GM12878 (cell line): Measurements from ENCODE around the gene SPTBN1. TPM values are rescaled to one million over a fixed set of nuclear protein-coding genes. Genes with fewer than 3 reads are reported as not detected.

Source experiments
- ATAC-seq: fragments of 200-7000 bp; cut with Tn5 transposase; 3 replicates; pipeline ENCODE4 v1.9.1; 2020; ENCODE audit warnings: mild to moderate bottlenecking, moderate library complexity
- BruUV-seq: library from RNA; stranded (reverse); fragments of 400-500 nt; replicated peaks from 2 replicates; lab custom pipeline; 2021; lab: Mats Ljungman, UMichigan
- CTCF ChIA-PET: fragments of 300-600 bp; sonication (Branson Sonifier 250); formaldehyde crosslinking; extraction: SDS; loops from one replicate; lab custom pipeline; 2021; ENCODE audit warnings: inconsistent platforms; lab: Yijun Ruan, JAX
- POLR2A ChIA-PET: fragments of 350-600 bp; formaldehyde crosslinking; extraction: SDS; loops from one replicate; lab custom pipeline; 2021; ENCODE audit warnings: inconsistent platforms; lab: Charles Lee
- RAD21 ChIA-PET: fragments of 300-600 bp; sonication (Branson Sonifier 250); formaldehyde crosslinking; loops from one replicate; lab custom pipeline; 2023; ENCODE audit warnings: antibody characterized with exemption; ENCODE audit not compliant: unreplicated experiment; lab: Charles Lee
- SMC1A ChIA-PET: fragments of 300-600 bp; sonication (Branson Sonifier 250); formaldehyde crosslinking; loops from one replicate; lab custom pipeline; 2023; ENCODE audit not compliant: unreplicated experiment, uncharacterized antibody; lab: Charles Lee
- DNase-seq: peaks from one replicate; pipeline ENCODE4 v3.0.0-alpha.2; 2011; ENCODE audit warnings: low read depth, low spot score
- FAIRE-seq: peaks from 3 replicates; lab custom pipeline; 2011; peaks lifted over from hg19 to GRCh38; lab: Jason Lieb, UNC
- H2AFZ ChIP-seq: 2 replicates; pipeline ENCODE4 v1.6.0; 2011; ENCODE audit warnings: low read depth, low read length, control low read depth; ENCODE audit not compliant: control insufficient read depth
- H3K27ac ChIP-seq: 2 replicates; pipeline ENCODE4 v1.5.1; 2011; ENCODE audit warnings: control low read depth; ENCODE audit not compliant: control insufficient read depth, insufficient read depth
- H3K27me3 ChIP-seq, 2 experiments: replicated peaks in 1 of 2; 2 replicates each; pipeline versions ENCODE4 v1.6.0 to v1.6.1; 2011; ENCODE audit warnings: low read length in 1 of 2; ENCODE audit not compliant: control insufficient read depth in 2 of 2, insufficient read depth in 2 of 2
- H3K36me3 ChIP-seq, 2 experiments: 2 replicates each; pipeline ENCODE4 v1.5.1; 2011; ENCODE audit warnings: low read length in 1 of 2; ENCODE audit not compliant: control insufficient read depth in 2 of 2, insufficient read depth in 2 of 2
- H3K4me1 ChIP-seq: 2 replicates; pipeline ENCODE4 v1.6.1; 2011; ENCODE audit warnings: mild to moderate bottlenecking, low read length, moderate library complexity, mixed read lengths; ENCODE audit not compliant: control insufficient read depth, insufficient read depth
- H3K4me2 ChIP-seq: 2 replicates; pipeline ENCODE4 v1.6.0; 2011; ENCODE audit warnings: control low read depth; ENCODE audit not compliant: control insufficient read depth, insufficient read depth
- H3K4me3 ChIP-seq: fragments of 200-600 bp; sonication (generic); 2 replicates; pipeline ENCODE4 v1.5.1; 2016
- H3K79me2 ChIP-seq: 2 replicates; pipeline ENCODE4 v1.6.0; 2011; ENCODE audit warnings: low read length; ENCODE audit not compliant: control insufficient read depth, insufficient read depth
- H3K9ac ChIP-seq: 2 replicates; pipeline ENCODE4 v1.8.0; 2011; ENCODE audit warnings: low read length, control low read depth, mixed read lengths; ENCODE audit not compliant: control insufficient read depth, insufficient read depth
- H3K9me3 ChIP-seq: replicated peaks from 3 replicates; pipeline ENCODE4 v1.5.1; 2011; ENCODE audit warnings: mild to moderate bottlenecking, low read length; ENCODE audit not compliant: control insufficient read depth, insufficient read depth
- H4K20me1 ChIP-seq: 2 replicates; pipeline ENCODE4 v1.6.0; 2011; ENCODE audit not compliant: control insufficient read depth, insufficient read depth
- BHLHE40 ChIP-seq, 2 experiments: fragments of 450-650 bp in 1 of 2; IDR thresholded peaks; 2 replicates each; pipeline ENCODE4 v1.6.1; 2011 to 2017; ENCODE audit warnings: low read depth in 2 of 2, borderline replicate concordance in 1 of 2, improper control_type of control experiment in 1 of 2, low read length in 1 of 2, mild to moderate bottlenecking in 1 of 2
- CREB1 ChIP-seq: IDR thresholded peaks from 2 replicates; pipeline ENCODE4 v1.6.1; 2012; ENCODE audit warnings: low read depth, mild to moderate bottlenecking, inconsistent platforms
- CTCF ChIP-seq, 3 experiments: IDR thresholded peaks in 2 of 3; conservative IDR thresholded peaks in 1 of 3; 2 replicates each; pipeline ENCODE4 v1.5.1; 2011; ENCODE audit warnings: low read depth in 3 of 3, low read length in 3 of 3, mild to moderate bottlenecking in 3 of 3, control low read depth in 2 of 3, moderate library complexity in 2 of 3, inconsistent platforms in 1 of 3, mixed read lengths in 1 of 3; ENCODE audit not compliant: control insufficient read depth in 2 of 3, insufficient read depth in 1 of 3; ENCODE audit errors: extremely low read depth in 1 of 3
- EED ChIP-seq: sonication (generic); IDR thresholded peaks from 2 replicates; pipeline ENCODE4 v1.6.1; 2016; ENCODE audit warnings: antibody characterized with exemption, low read depth
- PBX3 ChIP-seq: IDR thresholded peaks from 2 replicates; pipeline ENCODE4 v1.6.1; 2011; ENCODE audit warnings: mild to moderate bottlenecking, low read depth, low read length, moderate library complexity; ENCODE audit not compliant: insufficient replicate concordance
- RCOR1 ChIP-seq: conservative IDR thresholded peaks from 2 replicates; pipeline ENCODE4 v1.6.1; 2012; ENCODE audit warnings: low read depth, low read length, improper control_type of control experiment
- SMAD1 ChIP-seq: fragments of 450-650 bp; IDR thresholded peaks from 2 replicates; pipeline ENCODE4 v1.6.1; 2018; ENCODE audit warnings: mild to moderate bottlenecking, low read depth; ENCODE audit not compliant: partially characterized antibody
- STAT1 ChIP-seq: fragments of 450-650 bp; conservative IDR thresholded peaks from 2 replicates; pipeline ENCODE4 v1.6.1; 2014; ENCODE audit warnings: antibody characterized with exemption, mild to moderate bottlenecking
- YBX1 ChIP-seq: fragments of 450-650 bp; IDR thresholded peaks from 2 replicates; pipeline ENCODE4 v1.6.1; 2016; ENCODE audit warnings: antibody characterized with exemption
- ZBTB4 ChIP-seq: fragments of 450-650 bp; formaldehyde crosslinking; IDR thresholded peaks from 2 replicates; pipeline ENCODE4 v1.4.0; 2022; ENCODE audit warnings: mild to moderate bottlenecking, moderate library complexity
- ZNF687 ChIP-seq: fragments of 450-650 bp; IDR thresholded peaks from 2 replicates; pipeline ENCODE4 v1.6.1; 2017; ENCODE audit warnings: mild to moderate bottlenecking, moderate library complexity
- WGBS: methylation state at CpG from one replicate; pipeline ENCODE4 v1.1.6; 2016; ENCODE audit warnings: low lambda C conversion rate; ENCODE audit not compliant: insufficient replicate concordance, insufficient coverage; ENCODE audit errors: missing lambda C conversion rate; 5-methylcytosine and 5-hydroxymethylcytosine counted together
- in situ Hi-C: fragments of 300-500 bp; cut with MboI; formaldehyde crosslinking; loops from 9 replicates; pipeline ENCODE4 v1.14.3; 2018; ENCODE audit warnings: mixed read lengths
- intact Hi-C: fragments of 100-400 bp; cut with micrococcal nuclease; formaldehyde crosslinking; loops from one replicate; pipeline ENCODE4 v1.14.2; 2022; ENCODE audit not compliant: unreplicated experiment
- polyA plus RNA-seq, 11 experiments: library from polyadenylated mRNA; depleted of rRNA in 4 of 11; unstranded in 6 of 11; stranded (reverse) in 5 of 11; fragments of >200 nt; fragmentation: Nextera tagmentation in 4 of 11; fragmentation: Illumina TruSeq in 1 of 11; extraction: Ambion mirVana in 4 of 11; extraction: Trizol in 1 of 11; gene quantifications; 1 replicate in 1 of 11; 2 replicates in 10 of 11; pipeline versions ENCODE4 v1.2.1 to v1.2.3, GENCODE V29; 2011 to 2016; ENCODE audit warnings: inconsistent platforms in 2 of 11, missing spikeins in 2 of 11, low read depth in 1 of 11
- total RNA-seq, 4 experiments: library from RNA; depleted of rRNA in 3 of 4; stranded (reverse); fragments of >200 nt in 3 of 4; fragmentation: Illumina TruSeq in 1 of 4; extraction: Trizol in 1 of 4; gene quantifications; 2 replicates each; pipeline versions ENCODE4 v1.2.1 to v1.2.3, GENCODE V29; 2013 to 2021

The SPTBN1 gene
- total and polyA plus RNA-seq, 10 of the 15 experiments (the other 5 are each of a cell fraction or from before 2014, with no cell fraction given): 20.6 to 154 (median 76.7) TPM

GRCh38 chr2:54504866-54505265 lies 48.7 kb downstream of the SPTBN1 start:
- Histone ChIP-seq H3K9me3 (no peaks in the 10 kb centered on the region), H2AFZ (no peak overlapping the region), H3K27ac (no peak overlapping the region), H4K20me1 (no peaks in the 10 kb centered on the region), H3K79me2 (no peaks in the 10 kb centered on the region), H3K9ac (no peak overlapping the region), H3K4me3 (no peak overlapping the region), H3K4me2 (no peak overlapping the region), H3K27me3 (no peaks in the 10 kb centered on the region; a peak in 3 of 4 replicates), H3K4me1 (no peaks in the 10 kb centered on the region), H3K36me3 (no peaks in the 10 kb centered on the region)
- WGBS: 0% methylated on average over 2 of the region's 2 CpGs
- in situ Hi-C loops (no loop called here), intact Hi-C loops (loop anchor here (5.0 kb wide), 1 partner anchor 453 kb away; no protein-coding TSS in a partner anchor)
- ChIA-PET SMC1A (interaction anchor here (0.7 to 2.0 kb wide), 6 partner anchors 9 to 484 kb away, joined by 3 to 6 read pairs (median 4); partner anchors contain the start of gene EML6), RAD21 (interaction anchor here (1.2 to 1.8 kb wide), 3 partner anchors 200 to 398 kb away, joined by 3 to 7 read pairs (median 4); no protein-coding TSS in a partner anchor), CTCF (interaction anchor here (0.5 to 2.0 kb wide), 10 partner anchors 15 to 495 kb away, joined by 3 to 7 read pairs (median 3); no protein-coding TSS in a partner anchor), POLR2A (no interaction called here)
- ATAC-seq (no peak), DNase-seq (no peak), FAIRE-seq (no peak)
- BruUV-seq: no TSS peak
- TF ChIP-seq SMAD1 (no peak), STAT1 (no peak), ZNF687 (no peak), CTCF (IDR thresholded peaks at IDR 0.05 in 2 of 3, conservative IDR thresholded peaks at IDR 0.05 in 1 of 3; ENCODE audit: control insufficient read depth in 2 of 3, extremely low read depth in 1 of 3, insufficient read depth in 1 of 3, low read depth in 3 of 3, low read length in 3 of 3) (no peak), CREB1 (no peak), PBX3 (no peak), EED (no peak), RCOR1 (no peak), BHLHE40 (IDR thresholded peaks at IDR 0.05; ENCODE audit: borderline replicate concordance in 1 of 2, low read depth in 2 of 2, low read length in 1 of 2) (no peak), YBX1 (no peak), ZBTB4 (CRISPR knock-in tag) (no peak)
